Right lung (tissue), 10 donors: Measurements from ENCODE around the gene AMIGO2. TPM values are rescaled to one million over a fixed set of nuclear protein-coding genes. Genes with fewer than 3 reads are reported as not detected.
"Not testable (repeated sequence)": the region's sequence is repeated elsewhere in the genome, so short reads cannot be mapped to it uniquely, and the experiment has no call there.

Experiments used
- DNase-seq, 2 donors: peaks; one replicate each; pipeline ENCODE4 v3.0.0-alpha.2; 2013
- long read RNA-seq, 8 donors: transcript quantifications; one replicate each; lab custom pipeline, GENCODE V29; 2026
- polyA plus RNA-seq, 5 donors: library from polyadenylated mRNA; unstranded; fragments of 120-200 nt; gene quantifications; one replicate each; pipeline versions ENCODE4 v1.2.1 to v1.2.3, GENCODE V29; 2013; ENCODE audit warnings: inconsistent platforms in 1 of 5, low replicate concordance in 1 of 5; ENCODE audit not compliant: insufficient read length in 5 of 5, insufficient read depth in 1 of 5

AMIGO2 gene, protein sequence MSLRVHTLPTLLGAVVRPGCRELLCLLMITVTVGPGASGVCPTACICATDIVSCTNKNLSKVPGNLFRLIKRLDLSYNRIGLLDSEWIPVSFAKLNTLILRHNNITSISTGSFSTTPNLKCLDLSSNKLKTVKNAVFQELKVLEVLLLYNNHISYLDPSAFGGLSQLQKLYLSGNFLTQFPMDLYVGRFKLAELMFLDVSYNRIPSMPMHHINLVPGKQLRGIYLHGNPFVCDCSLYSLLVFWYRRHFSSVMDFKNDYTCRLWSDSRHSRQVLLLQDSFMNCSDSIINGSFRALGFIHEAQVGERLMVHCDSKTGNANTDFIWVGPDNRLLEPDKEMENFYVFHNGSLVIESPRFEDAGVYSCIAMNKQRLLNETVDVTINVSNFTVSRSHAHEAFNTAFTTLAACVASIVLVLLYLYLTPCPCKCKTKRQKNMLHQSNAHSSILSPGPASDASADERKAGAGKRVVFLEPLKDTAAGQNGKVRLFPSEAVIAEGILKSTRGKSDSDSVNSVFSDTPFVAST
- polyA plus RNA-seq = 1 to 10 TPM; 2.2 to 3.8 (median 2.9) TPM
- long read RNA-seq, donor 1, partial matches to known transcripts = 0 of 1 reads
- long read RNA-seq, donor 1, other reads (novel, unspliced or antisense) = 0 of 1 reads
- long read RNA-seq, donor 2, partial matches to known transcripts = 0 of 3 reads
- long read RNA-seq, donor 2, other reads (novel, unspliced or antisense) = 0 of 3 reads
- long read RNA-seq, donor 3 = 0 reads
- long read RNA-seq, donor 4 = 0 reads
- long read RNA-seq, donor 5, partial matches to known transcripts = 0 of 1 reads
- long read RNA-seq, donor 5, other reads (novel, unspliced or antisense) = 0 of 1 reads
- long read RNA-seq, donor 6, partial matches to known transcripts = 0 of 2 reads
- long read RNA-seq, donor 6, other reads (novel, unspliced or antisense) = 0 of 2 reads
- long read RNA-seq, donor 7 = 0 reads
- long read RNA-seq, donor 8 = 0 reads

DNA sequence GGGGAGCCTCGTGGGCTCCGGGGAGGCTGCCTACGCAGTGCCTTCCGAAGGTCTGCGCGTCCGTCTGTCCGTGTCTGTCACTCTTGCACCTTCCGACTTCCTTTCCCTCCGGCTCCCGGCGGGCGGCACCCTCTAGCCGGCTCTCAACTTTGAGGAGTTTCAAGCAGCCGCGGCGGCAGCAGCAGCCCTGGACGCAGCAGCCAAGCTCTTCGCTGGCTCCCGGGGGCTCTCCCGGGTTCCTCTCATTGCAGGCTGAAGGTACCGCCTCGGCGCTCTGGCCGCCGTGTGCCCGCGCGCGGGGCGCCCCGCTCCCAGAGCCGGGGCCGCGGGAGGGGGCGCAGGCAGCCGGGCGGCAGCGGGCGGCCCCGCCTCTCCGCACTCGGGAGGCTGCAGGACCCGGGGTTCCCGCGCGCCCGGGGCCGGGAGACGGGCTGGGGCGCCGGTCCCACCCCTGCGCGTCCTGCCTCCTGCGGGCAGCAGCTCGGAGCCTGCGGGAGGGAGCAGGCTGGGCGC is at the start of gene AMIGO2, which contains the start of gene PCED1B:
Gene AMIGO2, minus strand, starts transcription at position 492 of the 513 bp plus-strand sequence. CDS start 957 bp downstream, outside the sequence.
Gene PCED1B, plus strand, starts transcription at position 154 of the 513 bp plus-strand sequence. CDS start 155,443 bp downstream, outside the sequence.
- peak in 1 of 2 donors; percentile 44 for DNase-seq

DNA sequence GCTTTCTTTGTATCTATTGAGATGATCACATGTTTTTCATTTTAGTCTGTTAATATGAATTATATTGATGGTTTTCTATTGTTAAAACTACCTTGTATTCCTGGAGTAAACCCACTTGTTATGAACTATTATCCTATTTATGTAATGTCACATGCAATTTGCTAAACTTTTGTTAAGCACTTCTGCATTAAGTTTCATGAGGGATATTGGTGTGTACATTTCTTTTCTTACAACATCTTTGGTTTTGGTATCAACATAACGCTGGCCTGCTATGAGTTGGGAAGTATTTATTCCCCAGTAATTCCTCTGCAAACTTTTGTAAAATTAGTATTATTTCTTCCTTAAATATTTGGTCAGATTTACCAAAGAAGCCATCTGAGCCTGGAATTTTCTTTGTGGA is 46.5 kb upstream of the AMIGO2 start:
- DNase-seq = no peak

DNA sequence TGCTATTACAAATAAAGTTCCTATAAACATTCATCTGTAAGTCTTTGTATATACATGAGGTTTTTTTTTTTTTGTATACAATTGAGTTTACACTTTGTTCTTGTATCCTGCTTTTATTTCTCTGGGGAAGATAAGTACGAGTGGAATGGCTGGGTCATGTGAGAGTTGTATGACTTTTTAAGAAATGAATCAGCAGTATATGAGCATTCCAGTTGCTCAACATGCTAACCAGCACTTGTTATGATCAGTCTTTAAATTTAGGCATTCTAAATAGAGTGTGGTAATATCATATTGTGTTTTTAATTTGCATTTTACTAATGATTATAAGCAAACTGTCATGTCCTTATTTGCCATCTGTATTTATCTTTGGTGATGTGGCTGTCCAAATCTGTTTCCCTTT is 44.7 kb upstream of the AMIGO2 start:
- DNase-seq = no peak

DNA sequence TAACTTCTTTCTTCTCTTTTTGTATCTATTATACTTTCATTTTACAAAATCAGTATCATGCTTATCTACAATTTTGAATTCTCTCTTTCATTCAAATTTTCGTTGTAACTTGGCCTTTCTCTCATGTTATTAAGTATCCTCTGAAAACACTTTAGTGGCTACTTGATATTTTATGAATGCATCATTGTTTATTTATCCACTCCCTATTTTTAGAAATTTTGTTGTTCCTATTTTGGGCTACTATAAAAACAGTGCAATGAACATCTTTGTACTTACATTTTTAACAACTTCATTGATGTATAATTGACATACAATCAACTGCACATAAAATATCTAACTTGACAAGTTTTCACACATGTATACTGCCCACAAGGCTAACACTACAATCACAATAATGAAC is 44.0 kb upstream of the AMIGO2 start:
- no peak for DNase-seq

- DNase-seq = no peak
These were observed 42.8 kb upstream of the AMIGO2 start for GRCh38 chr12:47122602-47123001.

DNA sequence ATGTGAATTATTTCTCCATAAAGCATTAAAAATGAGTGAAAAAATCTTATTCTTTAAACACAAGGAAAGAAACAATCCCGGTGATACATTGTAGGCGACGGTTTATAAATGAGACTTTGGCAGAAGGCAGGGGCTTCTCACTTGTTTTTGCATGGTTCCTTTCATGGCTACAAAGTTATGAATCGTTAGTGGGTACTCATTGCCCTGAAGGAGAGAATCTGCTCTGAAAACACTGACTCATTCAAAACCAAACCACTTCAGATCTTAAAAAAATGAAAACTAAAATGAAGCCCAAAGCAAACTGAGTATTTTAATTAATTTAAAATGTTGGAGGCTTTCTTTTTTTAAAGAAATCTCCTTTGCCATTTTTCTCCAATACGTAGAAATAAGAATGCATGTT is 41.4 kb upstream of the AMIGO2 start:
- DNase-seq = no peak

GRCh38 chr12:47120736-47121135 is 41.0 kb upstream of the AMIGO2 start:
- no peak for DNase-seq

DNA sequence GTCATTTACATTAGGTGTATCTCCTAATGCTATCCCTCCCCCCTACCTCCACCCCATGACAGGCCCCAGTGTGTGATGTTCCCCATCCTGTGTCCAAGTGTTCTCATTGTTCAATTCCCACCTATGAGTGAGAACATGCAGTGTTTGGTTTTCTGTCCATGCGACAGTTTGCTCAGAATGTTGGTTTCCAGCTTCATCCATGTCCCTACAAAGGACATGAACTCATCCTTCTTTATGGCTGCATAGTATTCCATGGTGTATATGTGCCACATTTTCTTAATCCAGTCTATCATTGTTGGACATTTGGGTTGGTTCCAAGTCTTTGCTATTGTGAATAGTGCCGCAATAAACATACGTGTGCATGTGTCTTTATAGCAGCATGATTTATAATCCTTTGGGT is 37.5 kb upstream of the AMIGO2 start:
- not testable (repeated sequence) for DNase-seq

DNA sequence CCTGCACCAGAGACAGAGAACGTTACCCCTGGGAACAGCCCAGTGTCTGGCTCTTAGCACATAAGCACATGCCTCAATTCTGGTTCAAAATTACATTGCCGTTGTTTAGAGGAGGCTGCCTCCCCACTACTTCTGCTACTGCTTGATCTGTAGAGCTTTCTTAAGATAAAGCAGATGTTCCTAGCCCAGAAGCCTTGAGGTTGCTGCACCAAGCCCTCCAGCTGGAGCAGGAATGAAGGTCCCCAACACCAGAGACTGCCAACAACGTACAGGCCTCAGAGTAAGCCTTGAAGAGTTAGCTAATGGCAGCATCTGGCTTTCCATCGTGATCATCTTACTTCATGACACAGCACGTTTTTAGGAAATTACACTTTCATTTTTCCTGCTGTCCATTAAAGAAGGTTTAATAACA is 34.7 kb upstream of the AMIGO2 start:
- DNase-seq = no peak

- DNase-seq = no peak
These were observed 32.9 kb upstream of the AMIGO2 start for GRCh38 chr12:47112679-47113078.

DNA sequence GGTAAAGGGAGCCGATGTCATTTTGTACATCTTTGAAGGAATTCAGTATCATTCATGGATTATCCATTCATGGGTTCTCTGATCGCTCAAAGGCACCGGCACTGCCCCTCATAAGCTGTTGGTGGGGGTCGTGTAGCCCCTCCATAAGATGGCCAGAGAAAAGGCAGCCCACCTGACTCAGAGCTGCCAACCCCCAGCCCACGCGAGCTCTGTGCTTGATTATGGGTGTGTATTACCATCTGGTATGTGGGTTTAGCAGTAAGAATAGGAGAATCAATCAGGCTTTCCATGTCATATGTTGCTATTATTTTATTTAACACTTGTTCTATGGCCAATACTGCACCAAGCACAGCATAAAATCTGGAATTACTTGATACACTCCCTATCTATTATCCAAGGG is 32.1 kb upstream of the AMIGO2 start:
- DNase-seq = no peak

GRCh38 chr12:47111392-47111778 is 31.6 kb upstream of the AMIGO2 start:
- no peak for DNase-seq

DNA sequence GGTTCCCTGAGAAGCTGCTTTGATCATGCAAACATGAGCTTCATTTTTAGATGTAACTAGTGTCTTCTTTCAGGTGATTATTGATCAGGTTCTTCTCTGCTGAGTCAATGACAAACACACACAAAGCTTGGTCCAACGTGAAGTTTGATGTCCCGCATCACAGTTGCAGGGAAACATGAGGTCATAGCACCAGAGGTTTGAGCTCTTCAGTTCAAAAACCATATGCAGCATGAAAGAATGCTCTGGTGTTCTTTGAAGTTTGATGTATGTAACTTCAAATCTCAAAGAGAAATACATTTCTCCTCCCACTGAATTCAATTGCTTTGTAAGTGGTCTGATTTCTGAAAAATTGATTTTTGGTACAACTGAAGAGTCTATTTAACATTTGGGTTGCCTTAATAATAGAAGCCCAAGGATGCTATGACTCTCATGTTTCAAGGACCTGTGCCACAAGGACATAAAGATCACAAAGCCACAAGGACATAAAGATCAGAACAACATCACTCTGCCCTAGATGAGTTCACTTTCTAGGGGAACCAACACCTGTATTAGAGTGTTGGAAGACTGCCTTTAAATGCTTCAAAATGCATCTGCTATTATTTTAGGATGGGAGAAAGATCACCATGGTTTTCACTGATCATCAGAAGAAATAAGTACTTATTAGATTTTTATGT is 31.1 kb upstream of the AMIGO2 start:
- DNase-seq = no peak

DNA sequence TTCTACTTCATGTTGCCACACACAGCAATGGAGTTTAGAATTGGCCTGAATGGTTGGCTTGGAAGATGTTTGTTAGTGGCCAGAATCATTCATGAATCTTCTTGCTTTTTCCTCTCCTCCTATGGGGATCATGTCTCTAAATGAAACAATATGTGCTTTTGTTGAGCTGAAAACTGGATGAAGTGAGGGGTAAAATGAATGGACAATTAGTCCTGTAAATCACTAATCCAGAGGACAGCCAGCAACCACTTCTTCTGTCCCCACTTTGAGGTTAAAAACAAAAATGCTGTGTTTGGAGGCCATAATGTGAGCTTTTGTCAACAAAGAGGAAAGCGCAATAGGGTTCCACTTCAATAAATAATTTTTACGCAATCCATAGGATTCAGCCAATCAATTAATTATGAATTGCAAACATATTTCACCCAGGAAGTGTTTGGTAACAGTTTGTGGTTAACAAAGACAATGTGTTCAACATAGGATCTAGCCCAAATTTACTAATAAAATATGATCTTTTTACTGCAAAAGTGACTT is 30.3 kb upstream of the AMIGO2 start:
- DNase-seq = no peak

GRCh38 chr12:47107926-47108325 is 28.2 kb upstream of the AMIGO2 start:
- no peak for DNase-seq

DNA sequence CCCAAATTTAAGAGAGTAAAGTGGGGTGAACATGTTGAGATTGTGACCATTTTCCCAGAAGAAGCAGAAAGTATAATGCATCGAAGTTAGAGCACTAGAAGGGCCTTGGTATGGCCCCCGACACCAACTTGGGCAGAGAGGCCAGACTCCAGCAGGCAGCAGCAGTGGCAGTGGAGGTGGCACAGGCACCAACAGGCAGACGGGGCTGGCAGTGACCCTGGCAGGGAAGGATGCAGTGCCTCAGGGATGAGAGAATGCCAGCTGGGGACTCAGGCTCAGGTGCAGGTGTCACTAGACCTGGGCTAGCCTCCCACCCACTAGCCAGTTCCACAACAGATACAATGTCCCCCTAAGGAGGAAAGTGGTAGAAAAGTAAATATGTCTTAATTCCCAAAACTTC is 27.7 kb upstream of the AMIGO2 start:
- DNase-seq = no peak

GRCh38 chr12:47105914-47106674 is 26.3 kb upstream of the AMIGO2 start:
- no peak for DNase-seq

DNA sequence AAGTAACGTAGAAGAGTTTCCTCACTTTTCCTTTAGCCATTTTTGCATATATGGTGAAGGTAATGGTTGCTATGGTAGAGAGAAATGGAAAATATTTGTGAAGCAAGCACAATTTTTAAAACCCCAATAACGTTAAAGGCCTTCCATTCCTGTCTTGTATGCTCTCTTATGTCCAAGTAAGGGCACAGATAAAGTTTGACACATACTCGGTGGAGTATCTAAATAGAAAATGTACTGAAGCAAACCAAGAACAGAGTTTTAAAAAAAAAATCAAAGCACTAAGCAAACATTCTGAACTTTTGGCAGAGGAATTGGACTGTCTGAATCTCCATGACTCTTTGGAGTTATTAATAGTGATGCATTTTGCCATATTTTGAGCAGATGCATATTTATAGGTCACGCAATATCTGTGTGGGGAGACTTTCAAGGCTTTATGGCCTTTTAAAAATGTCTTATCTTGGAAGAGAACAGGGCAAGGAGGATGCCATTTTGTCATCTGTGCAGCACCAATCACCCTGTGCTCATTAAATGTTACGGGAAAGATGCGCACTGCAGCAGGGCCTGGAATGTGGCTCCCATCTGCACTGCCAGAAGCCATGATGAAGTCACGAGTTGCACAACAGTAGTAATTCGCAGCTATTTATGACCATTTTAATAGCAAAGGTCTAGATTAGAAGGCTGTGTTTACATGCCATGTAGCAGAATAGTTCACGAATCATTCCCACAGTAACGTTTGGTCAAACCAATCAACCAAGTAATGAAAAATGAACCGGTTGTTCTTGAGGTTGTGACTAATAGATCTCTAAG is 23.3 kb upstream of the AMIGO2 start:
- peak in 1 of 2 donors; percentile 52 for DNase-seq

GRCh38 chr12:47102406-47102805 is 22.6 kb upstream of the AMIGO2 start:
- DNase-seq = no peak

DNA sequence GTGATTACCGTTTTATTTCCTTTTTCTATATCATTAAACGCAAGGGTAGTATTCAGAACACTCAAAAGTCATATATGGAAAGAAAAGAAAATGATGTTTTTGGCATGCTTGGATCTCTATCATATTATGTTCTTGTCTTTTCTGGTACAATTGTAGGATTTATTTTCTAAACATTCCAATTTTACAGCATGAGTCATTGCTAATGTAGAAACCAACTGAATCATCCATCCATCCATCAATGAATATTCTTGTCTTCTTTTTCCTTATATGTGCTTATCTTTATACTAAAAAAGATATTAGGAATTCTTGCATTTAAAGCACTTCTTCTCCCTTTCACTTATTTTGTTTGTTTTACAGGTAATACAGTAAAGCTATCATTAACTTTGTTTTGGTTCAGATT is 20.4 kb upstream of the AMIGO2 start:
- DNase-seq = no peak
